ENCODE data around the gene ROR1.

Gene ROR1

GRCh38 chr1:64163431-64163830 lies 389.6 kb downstream of the ROR1 start:
- no peak for DNase-seq

DNA sequence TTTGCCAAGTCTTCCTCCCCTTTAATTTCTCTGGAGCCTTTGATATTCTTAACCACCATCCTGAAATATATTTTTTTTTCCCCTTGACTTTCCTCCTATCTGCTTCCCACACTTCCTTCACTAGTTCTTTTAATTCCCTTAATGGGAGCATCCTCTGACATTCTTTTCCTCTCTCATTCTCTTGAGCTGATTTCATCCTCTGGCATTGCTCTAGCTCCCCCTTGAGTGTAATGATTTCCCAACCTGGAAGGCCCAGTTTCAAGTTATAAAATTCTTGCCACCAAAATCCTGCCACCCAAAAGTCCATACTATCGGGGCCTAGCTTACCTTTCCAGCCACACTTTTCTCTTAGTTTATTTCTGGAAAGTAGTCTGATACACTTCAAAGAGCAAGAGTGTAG lies 390.2 kb downstream of the ROR1 start:
- no peak for DNase-seq

- DNase-seq = no peak
These were observed 392.8 kb downstream of the ROR1 start for GRCh38 chr1:64166629-64167028.

DNA sequence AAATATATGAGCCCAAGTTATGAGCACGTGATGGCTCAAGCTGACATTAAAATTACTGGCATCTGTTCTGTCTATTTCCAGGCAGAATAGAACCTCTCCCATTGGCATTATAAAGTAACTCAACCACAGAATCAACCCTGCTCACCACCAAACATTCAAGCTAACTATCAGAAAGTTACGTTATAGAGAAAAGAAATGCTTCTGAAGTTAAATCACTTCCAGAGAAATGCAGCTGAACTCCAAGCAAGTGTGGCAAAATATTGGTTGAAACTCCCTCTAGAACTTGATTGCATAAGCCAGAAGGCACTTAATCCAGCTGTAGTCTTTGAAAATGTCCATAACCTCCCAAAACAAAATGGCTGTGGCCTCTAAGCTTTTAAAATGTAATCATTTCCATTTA lies 393.4 kb downstream of the ROR1 start:
- no peak for DNase-seq

- DNase-seq = no peak
These were observed 397.4 kb downstream of the ROR1 start for GRCh38 chr1:64171246-64171645.

GRCh38 chr1:64171797-64172281 lies 398.0 kb downstream of the ROR1 start:
- no peak for DNase-seq

- DNase-seq = peak; percentile 37
These were observed 398.7 kb downstream of the ROR1 start for GRCh38 chr1:64172458-64172983.

- DNase-seq = no peak
These were observed 399.6 kb downstream of the ROR1 start for GRCh38 chr1:64173336-64173940.

- DNase-seq = no peak
These were observed 401.8 kb downstream of the ROR1 start for GRCh38 chr1:64175639-64176038.

- no peak for DNase-seq
These were observed 402.8 kb downstream of the ROR1 start for GRCh38 chr1:64176659-64177058.

DNA sequence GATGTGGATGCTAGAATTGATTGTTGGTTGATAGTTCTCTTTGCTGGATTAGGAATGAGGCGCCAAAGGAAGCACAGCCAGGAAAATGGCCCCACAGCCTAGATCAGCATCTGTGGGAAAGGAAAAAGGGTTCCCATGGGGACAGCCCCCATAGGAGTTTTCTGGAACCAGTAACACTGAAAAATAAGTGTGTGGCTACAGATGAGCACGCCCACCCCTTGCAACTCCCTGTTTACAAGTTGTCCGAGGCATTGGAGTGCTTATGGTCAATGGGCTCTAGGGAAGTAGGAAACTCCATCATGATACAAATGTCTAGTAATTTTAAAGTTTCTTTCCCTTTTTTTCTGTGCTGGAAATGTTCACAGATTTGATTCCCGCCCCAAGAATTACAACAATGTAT lies 405.8 kb downstream of the ROR1 start:
- no peak for DNase-seq

GRCh38 chr1:64182207-64182606 lies 408.4 kb downstream of the ROR1 start:
- DNase-seq = no peak

- no peak for DNase-seq
These were observed 409.7 kb downstream of the ROR1 start for GRCh38 chr1:64183395-64184002.

- no peak for DNase-seq
These were observed 410.2 kb downstream of the ROR1 start for GRCh38 chr1:64184003-64184440.

- no peak for DNase-seq
These were observed 412.5 kb downstream of the ROR1 start for GRCh38 chr1:64186138-64186897.

- DNase-seq = no peak
These were observed 413.1 kb downstream of the ROR1 start for GRCh38 chr1:64186898-64187280.

GRCh38 chr1:64187646-64188045 lies 413.8 kb downstream of the ROR1 start:
- DNase-seq = no peak

DNA sequence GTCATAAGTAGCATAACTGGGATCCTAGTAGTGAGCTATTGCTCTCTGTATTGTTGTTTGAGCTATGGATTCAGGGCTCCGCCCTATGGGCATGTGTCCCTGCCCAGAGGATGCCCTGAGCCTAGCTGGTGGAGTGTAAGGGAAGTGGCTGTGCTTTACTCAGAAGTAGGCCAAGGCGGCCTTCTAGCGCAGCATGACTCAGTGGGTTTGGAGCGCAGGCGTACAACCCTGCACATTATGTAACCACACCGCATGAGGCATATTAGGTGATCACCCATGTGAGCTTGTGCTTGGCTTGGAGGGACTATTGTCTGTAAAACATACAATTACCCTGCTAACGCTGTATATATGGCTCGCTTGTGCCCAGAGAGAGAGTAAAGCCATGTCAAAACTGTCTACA lies 418.5 kb downstream of the ROR1 start:
- DNase-seq = no peak

DNA sequence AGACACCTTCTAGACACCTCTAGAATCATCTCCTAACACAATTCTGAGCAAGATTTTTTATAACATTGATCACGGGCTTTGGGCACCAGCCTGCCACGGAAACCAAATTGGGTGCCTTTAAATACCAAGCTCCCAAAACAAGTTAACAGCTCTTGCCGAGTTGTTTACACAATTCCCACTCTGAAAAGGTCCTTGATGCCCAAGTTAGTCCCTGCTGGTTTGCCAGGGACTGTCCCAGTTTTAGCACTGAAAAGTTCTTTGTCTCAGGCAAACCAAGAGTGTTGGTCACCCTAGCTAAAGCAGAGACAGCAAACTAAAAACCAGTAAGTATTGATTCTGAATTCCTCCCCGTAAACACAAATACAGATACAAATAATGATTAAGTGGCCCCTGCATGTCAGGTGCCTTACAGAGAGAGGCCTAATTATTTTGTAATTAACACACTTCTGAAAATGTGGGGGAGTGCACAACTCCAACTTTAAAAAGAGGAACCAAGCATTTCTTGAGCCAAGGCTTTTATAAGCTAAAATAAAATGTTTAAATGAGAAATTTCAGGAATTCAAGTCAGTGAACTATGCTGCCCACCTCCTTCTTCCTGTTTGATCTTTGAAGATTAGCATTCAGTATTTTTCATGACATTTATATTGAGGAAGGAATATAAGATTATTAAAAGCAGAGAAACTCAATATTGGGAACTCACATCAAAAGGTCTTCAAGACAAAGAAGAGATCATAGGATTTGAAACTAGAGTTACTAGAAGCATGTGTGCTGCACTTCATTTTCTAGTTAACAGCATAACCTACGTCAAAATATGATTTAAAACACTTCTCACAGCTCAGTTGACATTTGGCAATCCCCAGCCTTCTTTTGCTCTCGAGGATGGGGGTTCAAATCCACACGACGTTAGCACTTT lies 420.6 kb downstream of the ROR1 start:
- no peak for DNase-seq

DNA sequence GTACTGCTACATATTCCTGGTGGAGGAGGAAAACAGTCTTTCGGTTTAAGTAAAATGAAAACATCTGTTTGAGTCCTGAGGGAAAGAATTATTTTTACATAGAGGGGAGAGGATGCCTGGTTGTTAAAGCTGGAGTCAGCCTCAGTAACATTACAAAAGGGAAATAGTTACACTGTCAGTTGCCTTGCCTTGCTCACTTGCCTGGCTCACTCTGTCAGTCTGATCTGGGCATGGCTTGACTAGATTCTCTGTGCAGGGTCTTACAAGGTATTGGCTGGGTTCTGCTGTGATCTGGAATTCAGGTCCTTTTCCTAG lies 421.2 kb downstream of the ROR1 start:
- no peak for DNase-seq

DNA sequence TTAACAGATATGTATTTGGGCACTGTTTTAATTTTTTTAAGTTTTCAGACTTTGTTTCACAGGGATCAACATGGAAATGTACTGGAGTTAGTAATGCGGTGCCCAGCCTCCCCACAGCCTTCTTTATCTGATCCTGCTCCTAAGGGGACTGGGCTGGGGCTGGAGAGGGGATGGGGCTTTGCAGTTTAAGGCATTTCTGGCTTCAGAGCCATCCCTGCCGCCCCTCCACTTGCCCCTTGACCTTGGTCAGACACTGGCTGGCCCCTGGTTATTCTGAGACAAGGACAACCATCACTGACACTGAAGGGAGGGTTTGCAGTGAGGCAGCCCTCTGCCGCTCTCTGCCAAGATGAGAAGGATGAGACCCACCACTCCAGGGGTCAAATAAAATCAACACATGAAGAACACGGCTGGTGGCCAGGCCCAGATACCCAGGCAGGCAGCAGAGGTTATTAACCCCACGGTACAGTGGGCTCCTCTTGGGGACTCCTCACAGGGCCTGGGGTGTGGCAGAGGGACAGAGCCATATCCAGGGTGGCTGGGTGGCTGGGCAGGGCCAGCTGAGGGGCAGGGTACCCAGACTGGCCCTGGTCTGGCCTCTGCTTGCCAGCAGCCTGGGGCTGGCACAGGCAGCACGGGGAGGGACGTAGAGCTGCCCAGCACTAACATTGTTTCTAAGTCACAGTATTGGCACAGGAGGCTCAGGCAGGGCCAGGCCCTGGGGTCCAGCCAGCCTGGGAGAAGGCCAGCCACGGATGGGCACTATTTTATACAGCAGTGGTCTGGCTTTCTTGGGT lies 422.5 kb downstream of the ROR1 start:
- DNase-seq = no peak

DNA sequence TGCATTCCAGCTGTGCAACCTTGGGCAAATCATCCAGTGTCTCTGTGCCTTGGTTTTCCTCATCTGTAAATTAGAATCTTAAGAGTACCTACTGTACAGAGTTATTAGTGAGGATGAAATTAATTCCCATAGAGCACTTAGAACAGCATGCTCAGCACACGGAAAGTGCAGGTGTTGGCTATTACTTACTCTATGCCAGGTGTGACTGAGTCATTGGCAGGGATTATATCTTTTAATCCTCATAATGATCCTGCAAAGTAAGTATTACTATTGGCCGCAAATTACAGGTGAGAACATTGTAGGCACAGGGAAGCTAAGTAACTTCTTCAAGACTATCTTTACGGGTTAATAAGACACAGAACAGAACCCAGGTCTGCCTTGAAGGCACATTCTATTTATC lies 423.3 kb downstream of the ROR1 start:
- DNase-seq = no peak
